K562 (cell line): Measurements from ENCODE around the gene EIF4EBP2. TPM values are rescaled to one million over a fixed set of nuclear protein-coding genes. Genes with fewer than 3 reads are reported as not detected.

ENCODE experiments used
- ATAC-seq: fragments of 200-7000 bp; cut with Tn5 transposase; 3 replicates; pipeline ENCODE4 v1.9.1; 2020; ENCODE audit warnings: moderate library complexity
- BruUV-seq: library from RNA; stranded (reverse); fragments of 400-500 nt; replicated peaks from 2 replicates; lab custom pipeline; 2021; lab: Mats Ljungman, UMichigan
- CTCF ChIA-PET: fragments of 300-600 bp; formaldehyde crosslinking; extraction: SDS; loops from one replicate; lab custom pipeline; 2021; ENCODE audit warnings: low intra/inter-chr PET ratio; lab: Yijun Ruan, JAX
- POLR2A ChIA-PET: fragments of 300-600, 350-650 bp; sonication (Branson Sonifier 250); formaldehyde crosslinking; extraction: SDS; loops from one replicate; lab custom pipeline; 2021; ENCODE audit warnings: antibody characterized with exemption, inconsistent platforms; lab: Yijun Ruan, JAX
- DNase-seq, 4 experiments: peaks; one replicate each; pipeline versions ENCODE4 v3.0.0 to v3.0.0-alpha.2; 2011 to 2018; ENCODE audit warnings: low spot score in 3 of 4, mixed read lengths in 3 of 4; ENCODE audit errors: extremely low read depth in 1 of 4
- FAIRE-seq: peaks from 2 replicates; lab custom pipeline; 2011; peaks lifted over from hg19 to GRCh38; lab: Jason Lieb, UNC
- H2AFZ ChIP-seq: 2 replicates; pipeline ENCODE4 v1.6.0; 2011; ENCODE audit warnings: low read depth, low read length, control low read depth, inconsistent platforms
- H3K27ac ChIP-seq: fragments of 200-600 bp; 3 replicates; pipeline ENCODE4 v1.8.0; 2011; ENCODE audit warnings: low read depth, mild to moderate bottlenecking, control low read depth, inconsistent platforms, low read length, moderate library complexity, mixed read lengths; ENCODE audit errors: extremely low read depth
- H3K27me3 ChIP-seq, 2 experiments: fragments of 300-600 bp in 1 of 2; 2 replicates in 1 of 2; 3 replicates in 1 of 2; pipeline versions ENCODE4 v1.6.0 to v1.8.0; 2011; ENCODE audit warnings: inconsistent platforms in 2 of 2, low read length in 2 of 2, mild to moderate bottlenecking in 1 of 2, mixed read lengths in 1 of 2, moderate library complexity in 1 of 2; ENCODE audit not compliant: control insufficient read depth in 2 of 2, insufficient read depth in 2 of 2
- H3K36me3 ChIP-seq: fragments of 300-600 bp; 3 replicates; pipeline ENCODE4 v1.8.0; 2011; ENCODE audit warnings: mild to moderate bottlenecking, low read length, inconsistent platforms; ENCODE audit not compliant: control insufficient read depth, insufficient read depth
- H3K4me1 ChIP-seq, 2 experiments: fragments of 200-600 bp in 1 of 2; replicated peaks in 1 of 2; 2 replicates in 1 of 2; 3 replicates in 1 of 2; pipeline versions ENCODE4 v1.5.1 to v1.8.0; 2011; ENCODE audit warnings: inconsistent platforms in 2 of 2, low read length in 2 of 2, mild to moderate bottlenecking in 1 of 2, mixed read lengths in 1 of 2, moderate library complexity in 1 of 2; ENCODE audit not compliant: control insufficient read depth in 2 of 2, insufficient read depth in 2 of 2
- H3K4me2 ChIP-seq: 2 replicates; pipeline ENCODE4 v1.6.1; 2011; ENCODE audit warnings: low read length, control low read depth, inconsistent platforms, mixed read lengths; ENCODE audit not compliant: insufficient read depth
- H3K4me3 ChIP-seq: fragments of 200-600 bp; sonication (generic), shearing (Covaris generic); 2 replicates; pipeline ENCODE4 v1.5.1; 2016; ENCODE audit warnings: control low read depth, inconsistent platforms
- H3K79me2 ChIP-seq: fragments of 200-600 bp; 3 replicates; pipeline ENCODE4 v1.8.0; 2011; ENCODE audit warnings: low read length, inconsistent platforms; ENCODE audit not compliant: control insufficient read depth, insufficient read depth
- H3K9ac ChIP-seq, 2 experiments: 2 replicates each; pipeline versions ENCODE4 v1.6.0 to v1.6.1; 2011; ENCODE audit warnings: low read depth in 2 of 2, low read length in 2 of 2, control low read depth in 1 of 2, inconsistent platforms in 1 of 2, mild to moderate bottlenecking in 1 of 2, mixed read lengths in 1 of 2; ENCODE audit not compliant: insufficient read depth in 1 of 2
- H3K9me1 ChIP-seq: one replicate; pipeline ENCODE4 v1.6.0; 2011; ENCODE audit warnings: inconsistent platforms, mild to moderate bottlenecking, low read length, moderate library complexity; ENCODE audit not compliant: control insufficient read depth, insufficient read depth
- H3K9me3 ChIP-seq: replicated peaks from 2 replicates; pipeline ENCODE4 v1.5.1; 2011; ENCODE audit warnings: low read depth, low read length, inconsistent platforms; ENCODE audit not compliant: control insufficient read depth, insufficient read depth
- H4K20me1 ChIP-seq: replicated peaks from 2 replicates; pipeline ENCODE4 v1.6.1; 2011; ENCODE audit warnings: low read length, inconsistent platforms, mixed read lengths; ENCODE audit not compliant: control insufficient read depth, insufficient read depth
- ESRRB ChIP-seq: fragments of 250-450 bp; sonication (Bioruptor Pico); IDR thresholded peaks from 2 replicates; pipeline ENCODE4 v1.5.0; 2020; ENCODE audit warnings: mild to moderate bottlenecking, moderate library complexity, borderline replicate concordance
- ETV5 ChIP-seq: sonication (generic); formaldehyde crosslinking; IDR thresholded peaks from 2 replicates; pipeline ENCODE4 v1.4.0; 2020; ENCODE audit warnings: low read depth, mild to moderate bottlenecking, missing genetic modification reagents
- FOSL1 ChIP-seq: fragments of 200-800 bp; sonication (Bioruptor generic); conservative IDR thresholded peaks from 2 replicates; pipeline ENCODE4 v1.6.1; 2016; ENCODE audit warnings: missing genetic modification characterization, missing compliant biosample characterization
- FOXK2 ChIP-seq, 2 experiments: fragments of 450-650 bp; IDR thresholded peaks in 1 of 2; conservative IDR thresholded peaks in 1 of 2; 2 replicates each; pipeline ENCODE4 v1.6.1; 2016; ENCODE audit warnings: low read depth in 2 of 2, mild to moderate bottlenecking in 1 of 2
- GABPA ChIP-seq: fragments of 200-800 bp; sonication (Bioruptor generic); conservative IDR thresholded peaks from 2 replicates; pipeline ENCODE4 v1.6.1; 2016; ENCODE audit warnings: low read depth, missing genetic modification characterization, missing compliant biosample characterization
- ILK ChIP-seq: fragments of 450-650 bp; IDR thresholded peaks from 2 replicates; pipeline ENCODE4 v1.6.1; 2016; ENCODE audit warnings: missing genetic modification characterization, low read depth, mild to moderate bottlenecking, missing compliant biosample characterization, moderate library complexity, borderline replicate concordance
- NR4A1 ChIP-seq, 2 experiments: fragments of 250-450 bp in 1 of 2; fragments of 450-650 bp in 1 of 2; sonication (Bioruptor Pico) in 1 of 2; IDR thresholded peaks; 2 replicates each; pipeline versions ENCODE4 v1.4.0 to v1.6.1; 2016 to 2020; ENCODE audit warnings: mild to moderate bottlenecking in 2 of 2, missing compliant biosample characterization in 1 of 2, missing genetic modification characterization in 1 of 2, moderate library complexity in 1 of 2
- POLR2A ChIP-seq: fragments of 450-650 bp; conservative IDR thresholded peaks from 2 replicates; pipeline ENCODE4 v1.6.1; 2016
- POLR2B ChIP-seq: fragments of 450-650 bp; IDR thresholded peaks from 2 replicates; pipeline ENCODE4 v1.6.1; 2018; ENCODE audit warnings: low read depth; ENCODE audit not compliant: partially characterized antibody
- SAFB2 ChIP-seq: fragments of 200-400 bp; formaldehyde crosslinking; IDR thresholded peaks from 2 replicates; pipeline ENCODE4 v1.6.1; 2018; ENCODE audit warnings: borderline replicate concordance, low read length, low read depth, moderate library complexity; ENCODE audit not compliant: severe bottlenecking
- U2AF2 ChIP-seq: fragments of 200-400 bp; formaldehyde crosslinking; optimal IDR thresholded peaks from 2 replicates; pipeline ENCODE3; 2017; ENCODE audit warnings: low read depth, mild to moderate bottlenecking, low read length
- ZNF280B ChIP-seq: fragments of 250-450 bp; sonication (Bioruptor Pico); IDR thresholded peaks from 2 replicates; pipeline ENCODE4 v1.5.1; 2021; ENCODE audit warnings: mild to moderate bottlenecking
- ZNF76 ChIP-seq: fragments of 250-450 bp; sonication (Bioruptor Pico); IDR thresholded peaks from 2 replicates; pipeline ENCODE4 v1.4.0; 2020; ENCODE audit warnings: mild to moderate bottlenecking, moderate library complexity, borderline replicate concordance
- WGBS: fragments of 100-300 bp; shearing (Covaris generic); methylation state at CpG from one replicate; pipeline ENCODE4 v1.1.6; 2016; ENCODE audit warnings: low coverage, mixed read lengths; ENCODE audit not compliant: insufficient coverage; ENCODE audit errors: missing lambda C conversion rate; 5-methylcytosine and 5-hydroxymethylcytosine counted together
- in situ Hi-C: fragments of 300-500 bp; cut with MboI; formaldehyde crosslinking; loops from 4 replicates; pipeline ENCODE4 v1.15.0; 2018; ENCODE audit warnings: inconsistent platforms, mixed read lengths
- intact Hi-C: fragments of 100-400 bp; cut with micrococcal nuclease; formaldehyde crosslinking; loops from 2 replicates; pipeline ENCODE4 v1.14.2; 2022
- polyA plus RNA-seq, 8 experiments: library from polyadenylated mRNA; depleted of rRNA in 4 of 8; stranded (reverse) in 5 of 8; unstranded in 3 of 8; fragments of >200 nt; fragmentation: Nextera tagmentation in 2 of 8; fragmentation: Illumina TruSeq in 1 of 8; extraction: Ambion mirVana in 2 of 8; extraction: Trizol in 1 of 8; gene quantifications; 2 replicates each; pipeline versions ENCODE4 v1.2.1 to v1.2.3, GENCODE V29; 2011 to 2014; ENCODE audit warnings: inconsistent platforms in 1 of 8, missing spikeins in 1 of 8
- total RNA-seq, 7 experiments: library from RNA; depleted of rRNA in 6 of 7; stranded (reverse); fragments of >200 nt in 6 of 7; fragmentation: Illumina TruSeq in 2 of 7; extraction: Trizol in 2 of 7; gene quantifications; 2 replicates each; pipeline versions ENCODE4 v1.2.1 to v1.2.3, GENCODE V29; 2011 to 2021; ENCODE audit warnings: low replicate concordance in 1 of 7
- TF ChIP-seq, protein P1 (sequence below): fragments of 250-450 bp; sonication (Bioruptor Pico); IDR thresholded peaks from 2 replicates; pipeline ENCODE4 v1.4.0; 2020; ENCODE audit warnings: borderline replicate concordance

EIF4EBP2 gene
- total and polyA plus RNA-seq, 9 of the 15 experiments (the other 6 are each of a cell fraction or from before 2014, with no cell fraction given): 16.1 to 67.5 (median 38.3) TPM

- Histone ChIP-seq H3K36me3 (peaks cover 67% of the 10 kb centered on the region), H3K79me2 (no peaks in the 10 kb centered on the region), H3K9me3 (no peaks in the 10 kb centered on the region), H3K4me2 (no peak overlapping the region), H4K20me1 (no peaks in the 10 kb centered on the region), H2AFZ (no peak overlapping the region), H3K9ac (no peak overlapping the region), H3K4me3 (no peak overlapping the region), H3K9me1 (no peaks in the 10 kb centered on the region), H3K27me3 (no peaks in the 10 kb centered on the region), H3K27ac (no peak overlapping the region), H3K4me1 (no peaks in the 10 kb centered on the region)
- DNase-seq: no peak
- BruUV-seq: no TSS peak
- in situ Hi-C loops (no loop called here), intact Hi-C loops (no loop called here)
- ChIA-PET POLR2A (interaction anchor here (0.8 to 2.6 kb wide), 2 partner anchors 21 to 26 kb away, joined by 4 to 14 read pairs; partner anchors contain the start of gene EIF4EBP2), CTCF (no interaction called here)
- TF ChIP-seq ILK (tag): no peak
- no peak for TF ChIP-seq SAFB2
- TF ChIP-seq U2AF2: no peak
- TF ChIP-seq, protein P1, sequence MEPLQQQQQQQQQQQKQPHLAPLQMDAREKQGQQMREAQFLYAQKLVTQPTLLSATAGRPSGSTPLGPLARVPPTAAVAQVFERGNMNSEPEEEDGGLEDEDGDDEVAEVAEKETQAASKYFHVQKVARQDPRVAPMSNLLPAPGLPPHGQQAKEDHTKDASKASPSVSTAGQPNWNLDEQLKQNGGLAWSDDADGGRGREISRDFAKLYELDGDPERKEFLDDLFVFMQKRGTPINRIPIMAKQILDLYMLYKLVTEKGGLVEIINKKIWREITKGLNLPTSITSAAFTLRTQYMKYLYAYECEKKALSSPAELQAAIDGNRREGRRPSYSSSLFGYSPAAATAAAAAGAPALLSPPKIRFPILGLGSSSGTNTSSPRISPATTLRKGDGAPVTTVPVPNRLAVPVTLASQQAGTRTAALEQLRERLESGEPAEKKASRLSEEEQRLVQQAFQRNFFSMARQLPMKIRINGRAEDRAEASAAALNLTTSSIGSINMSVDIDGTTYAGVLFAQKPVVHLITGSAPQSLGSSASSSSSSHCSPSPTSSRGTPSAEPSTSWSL (CRISPR knock-in tag): no peak
- no peak for TF ChIP-seq POLR2A
- TF ChIP-seq ZNF76 (CRISPR knock-in tag): no peak
- TF ChIP-seq POLR2B: no peak
- TF ChIP-seq GABPA (tag): no peak
- no peak for TF ChIP-seq FOXK2 (conservative IDR thresholded peaks at IDR 0.05 in 1 of 2, IDR thresholded peaks at IDR 0.05 in 1 of 2; ENCODE audit: low read depth in 2 of 2)
- TF ChIP-seq ZNF280B (CRISPR knock-in tag): no peak
- TF ChIP-seq NR4A1 (CRISPR knock-in tag; IDR thresholded peaks at IDR 0.05): no peak
- no peak for TF ChIP-seq NR4A1 (tag; IDR thresholded peaks at IDR 0.05)
- no peak for TF ChIP-seq ESRRB (CRISPR knock-in tag)
- no peak for TF ChIP-seq ETV5 (CRISPR knock-in tag)
- TF ChIP-seq FOSL1: no peak
- WGBS: 83% methylated on average over 3 of the region's 3 CpGs
- FAIRE-seq: no peak
- no peak for ATAC-seq
Measured at GRCh38 chr10:70426823-70427222, 22.9 kb downstream of the EIF4EBP2 start.
